Tibial artery (tissue), 4 donors: ENCODE data around the gene ANKS1A.

ENCODE experiments used
- DNase-seq, 2 donors: peaks; one replicate each; pipeline ENCODE4 v3.0.0-alpha.2; 2019
- H3K27ac ChIP-seq, 2 donors: fragments of 200-600 bp; sonication (generic) in 1 of 2; 1 replicate in 1 of 2; 2 replicates in 1 of 2; pipeline ENCODE4 v1.5.1; 2018 to 2019; ENCODE audit warnings: mild to moderate bottlenecking in 1 of 2
- H3K27me3 ChIP-seq, 2 donors: fragments of 200-600 bp; sonication (generic) in 1 of 2; one replicate each; pipeline versions ENCODE4 v1.5.1 to v1.6.0; 2016 to 2019
- H3K36me3 ChIP-seq, 3 donors: fragments of 200-600 bp; sonication (generic) in 2 of 3; one replicate each; pipeline ENCODE4 v1.5.1; 2016 to 2019; ENCODE audit warnings: mild to moderate bottlenecking in 2 of 3
- H3K4me1 ChIP-seq, 4 donors: fragments of 200-600 bp; sonication (generic) in 2 of 4; 1 replicate in 3 of 4; 2 replicates in 1 of 4; pipeline ENCODE4 v1.5.1; 2016 to 2019
- H3K4me3 ChIP-seq, 2 donors: fragments of 200-600 bp; sonication (generic) in 1 of 2; 1 replicate in 1 of 2; 2 replicates in 1 of 2; pipeline ENCODE4 v1.5.1; 2018 to 2019; ENCODE audit warnings: mild to moderate bottlenecking in 2 of 2
- H3K9me3 ChIP-seq, 3 donors: fragments of 200-600 bp; sonication (generic) in 1 of 3; one replicate each; pipeline ENCODE4 v1.5.1; 2016 to 2019
- CTCF ChIP-seq, 2 experiments: fragments of 200-600 bp in 1 of 2; fragments of 450-650 bp in 1 of 2; IDR thresholded peaks; one replicate each; pipeline ENCODE4 v1.5.1; 2017 to 2019; ENCODE audit warnings: antibody characterized with exemption in 2 of 2, mild to moderate bottlenecking in 1 of 2, moderate library complexity in 1 of 2
- intact Hi-C: fragments of 100-400 bp; cut with DNase I; formaldehyde crosslinking; loops from one replicate; pipeline ENCODE4 v1.15.0; 2023; ENCODE audit warnings: low total_unique reads

The ANKS1A gene

GRCh38 chr6:34984416-34984815 is 95.4 kb downstream of the ANKS1A start:
- peaks cover 28 to 70% (median 33%) of the 10 kb centered on the region in 3 donors for H3K36me3 ChIP-seq
- no peak for DNase-seq
- no peaks in the 10 kb centered on the region for H3K9me3 ChIP-seq
- H3K4me1 ChIP-seq: peaks cover 0 to 12% (median 0%) of the 10 kb centered on the region in 4 donors
- TF ChIP-seq CTCF (IDR thresholded peaks at IDR 0.05): no peak
- H3K4me3 ChIP-seq: no peak overlapping the region
- intact Hi-C loops: loop anchor here (10.0 kb wide), 1 partner anchor 260 kb away; no protein-coding TSS in a partner anchor
- no peak overlapping the region for H3K27ac ChIP-seq
- no peaks in the 10 kb centered on the region for H3K27me3 ChIP-seq

- intact Hi-C loops: loop anchor here (10.0 kb wide), 1 partner anchor 260 kb away; no protein-coding TSS in a partner anchor
- H3K4me1 ChIP-seq: peaks cover 0 to 12% (median 0%) of the 10 kb centered on the region in 4 donors
- no peak for TF ChIP-seq CTCF (IDR thresholded peaks at IDR 0.05)
- no peak overlapping the region for H3K27ac ChIP-seq
- peaks cover 36 to 78% (median 41%) of the 10 kb centered on the region in 3 donors for H3K36me3 ChIP-seq
- no peaks in the 10 kb centered on the region for H3K27me3 ChIP-seq
- no peak for DNase-seq
- H3K4me3 ChIP-seq: no peak overlapping the region
- H3K9me3 ChIP-seq: no peaks in the 10 kb centered on the region
Measured at GRCh38 chr6:34985236-34985635, 96.2 kb downstream of the ANKS1A start.

GRCh38 chr6:34986845-34987246 is 97.8 kb downstream of the ANKS1A start:
- no peak overlapping the region for H3K4me3 ChIP-seq
- peak; percentile 38 to 78 for DNase-seq
- intact Hi-C loops: loop anchor here (2.0 to 10.0 kb wide), 2 partner anchors 154 to 258 kb away; partner anchors contain the start of gene TCP11
- peaks cover 0 to 11% (median 0%) of the 10 kb centered on the region in 4 donors for H3K4me1 ChIP-seq
- H3K27ac ChIP-seq: no peak overlapping the region
- H3K27me3 ChIP-seq: no peaks in the 10 kb centered on the region
- TF ChIP-seq CTCF (IDR thresholded peaks at IDR 0.05): peak; percentile 76 to 92
- no peaks in the 10 kb centered on the region for H3K9me3 ChIP-seq
- peaks cover 46 to 81% (median 54%) of the 10 kb centered on the region in 3 donors for H3K36me3 ChIP-seq

- H3K4me1 ChIP-seq: peaks cover 0 to 7% (median 0%) of the 10 kb centered on the region in 4 donors
- TF ChIP-seq CTCF (IDR thresholded peaks at IDR 0.05): no peak
- no peaks in the 10 kb centered on the region for H3K9me3 ChIP-seq
- no peak overlapping the region for H3K27ac ChIP-seq
- H3K4me3 ChIP-seq: no peak overlapping the region
- H3K27me3 ChIP-seq: no peaks in the 10 kb centered on the region
- intact Hi-C loops: loop anchor here (2.0 to 10.0 kb wide), 2 partner anchors 153 to 257 kb away; partner anchors contain the start of gene TCP11
- peaks cover 52 to 81% (median 58%) of the 10 kb centered on the region in 3 donors for H3K36me3 ChIP-seq
- no peak for DNase-seq
Measured at GRCh38 chr6:34987506-34987905, 98.5 kb downstream of the ANKS1A start.

GRCh38 chr6:34990971-34991560 is 102.0 kb downstream of the ANKS1A start:
- H3K36me3 ChIP-seq: peaks cover 53 to 79% (median 58%) of the 10 kb centered on the region in 3 donors
- intact Hi-C loops: no loop called here
- no peaks in the 10 kb centered on the region for H3K9me3 ChIP-seq
- H3K4me1 ChIP-seq: peaks cover 0 to 7% (median 0%) of the 10 kb centered on the region in 4 donors
- no peak overlapping the region for H3K4me3 ChIP-seq
- no peak for DNase-seq
- no peak overlapping the region for H3K27ac ChIP-seq
- H3K27me3 ChIP-seq: no peaks in the 10 kb centered on the region
- no peak for TF ChIP-seq CTCF (IDR thresholded peaks at IDR 0.05)
